Caco-2 (cell line): ENCODE measurements around the gene SLC44A1. TPM values are rescaled to one million over a fixed set of nuclear protein-coding genes. Genes with fewer than 3 reads are reported as not detected.

Experiments
- BruUV-seq: library from RNA; stranded (reverse); fragments of 400-500 nt; replicated peaks from 2 replicates; lab custom pipeline; 2021; lab: Mats Ljungman, UMichigan
- CTCF ChIA-PET: fragments of 300-600 bp; sonication (Branson Sonifier 250); formaldehyde crosslinking; loops from one replicate; lab custom pipeline; 2022; ENCODE audit warnings: antibody characterized with exemption; lab: Charles Lee
- POLR2A ChIA-PET: fragments of 300-600 bp; sonication (Branson Sonifier 250); formaldehyde crosslinking; loops from one replicate; lab custom pipeline; 2022; ENCODE audit warnings: antibody characterized with exemption; lab: Charles Lee
- DNase-seq, 2 experiments: peaks; one replicate each; pipeline versions ENCODE4 v3.0.0 to v3.0.0-alpha.2; 2020 to 2022
- H3K27me3 ChIP-seq: replicated peaks from 2 replicates; pipeline ENCODE4 v1.6.0; 2011; ENCODE audit warnings: low read length; ENCODE audit not compliant: control insufficient read depth, insufficient read depth
- H3K36me3 ChIP-seq: 2 replicates; pipeline ENCODE4 v1.5.1; 2011; ENCODE audit warnings: low read length; ENCODE audit not compliant: control insufficient read depth, insufficient read depth
- H3K4me1 ChIP-seq: fragments of 250-450 bp; sonication (Bioruptor Pico); 2 replicates; pipeline ENCODE4 v1.5.1; 2020; ENCODE audit warnings: mild to moderate bottlenecking
- H3K4me3 ChIP-seq: 2 replicates; pipeline ENCODE4 v1.5.1; 2011; ENCODE audit warnings: low read depth, mild to moderate bottlenecking, control low read depth, low read length
- H3K9me3 ChIP-seq: fragments of 250-450 bp; sonication (Bioruptor Pico); 2 replicates; pipeline ENCODE4 v1.5.1; 2020; ENCODE audit warnings: mild to moderate bottlenecking, moderate library complexity
- H3K27ac Mint-ChIP-seq: one replicate; pipeline ENCODE4 v1.8.0; 2022; ENCODE audit warnings: mixed read lengths; ENCODE audit not compliant: unreplicated experiment
- H3K27me3 Mint-ChIP-seq: one replicate; pipeline ENCODE4 v1.8.0; 2022; ENCODE audit warnings: mixed read lengths; ENCODE audit not compliant: insufficient read depth, unreplicated experiment
- H3K36me3 Mint-ChIP-seq: one replicate; pipeline ENCODE4 v1.8.0; 2022; ENCODE audit warnings: mild to moderate bottlenecking, mixed read lengths; ENCODE audit not compliant: insufficient read depth, unreplicated experiment
- H3K4me1 Mint-ChIP-seq: one replicate; pipeline ENCODE4 v1.8.0; 2022; ENCODE audit warnings: low read depth, mixed read lengths; ENCODE audit not compliant: unreplicated experiment
- H3K4me3 Mint-ChIP-seq: one replicate; pipeline ENCODE4 v1.8.0; 2022; ENCODE audit warnings: mild to moderate bottlenecking, moderate library complexity, mixed read lengths; ENCODE audit not compliant: unreplicated experiment
- H3K9me3 Mint-ChIP-seq: one replicate; pipeline ENCODE4 v1.8.0; 2022; ENCODE audit warnings: mixed read lengths; ENCODE audit not compliant: unreplicated experiment
- CTCF ChIP-seq, 2 experiments: fragments of 200-600 bp in 1 of 2; IDR thresholded peaks; 1 replicate in 1 of 2; 2 replicates in 1 of 2; pipeline versions ENCODE4 v1.5.1 to v1.8.0; 2011 to 2022; ENCODE audit warnings: antibody characterized with exemption in 1 of 2, control low read depth in 1 of 2, inconsistent platforms in 1 of 2, low read depth in 1 of 2, low read length in 1 of 2, mild to moderate bottlenecking in 1 of 2, moderate library complexity in 1 of 2; ENCODE audit not compliant: insufficient read depth in 1 of 2, severe bottlenecking in 1 of 2, unreplicated experiment in 1 of 2
- intact Hi-C: fragments of 100-400 bp; cut with micrococcal nuclease; formaldehyde crosslinking; loops from one replicate; pipeline ENCODE4 v1.10.0; 2022; ENCODE audit not compliant: unreplicated experiment
- total RNA-seq: library from RNA; stranded (reverse); gene quantifications from 2 replicates; pipeline ENCODE4 v1.2.3, GENCODE V29; 2022

SLC44A1 gene
- total RNA-seq, 1 experiment from 2014 or later: 45.8 TPM

GRCh38 chr9:105396441-105396840 is 152.0 kb downstream of the SLC44A1 start:
- CTCF ChIA-PET: no interaction called here

GRCh38 chr9:105396901-105397300 is 152.4 kb downstream of the SLC44A1 start:
- intact Hi-C loops: no loop called here

More at GRCh38 chr9:105396441-105396840, 152.0 kb downstream of the SLC44A1 start:
- no peaks in the 10 kb centered on the region for H3K4me1 Mint-ChIP-seq
- no peak for DNase-seq
- H3K9me3 Mint-ChIP-seq: no peaks in the 10 kb centered on the region
- intact Hi-C loops: no loop called here
- no peak for TF ChIP-seq CTCF (IDR thresholded peaks at IDR 0.05; ENCODE audit: insufficient read depth in 1 of 2, low read depth in 1 of 2, low read length in 1 of 2, severe bottlenecking in 1 of 2, unreplicated experiment in 1 of 2)
- H3K36me3 Mint-ChIP-seq: no peaks in the 10 kb centered on the region
- no TSS peak for BruUV-seq
- no peak overlapping the region for H3K4me3 ChIP-seq
- H3K36me3 ChIP-seq: no peaks in the 10 kb centered on the region; the same call in 1 of the 2 replicates
- no peak overlapping the region for H3K27ac Mint-ChIP-seq
- no peaks in the 10 kb centered on the region for H3K27me3 Mint-ChIP-seq
- no peaks in the 10 kb centered on the region for H3K27me3 ChIP-seq
- no peaks in the 10 kb centered on the region for H3K4me1 ChIP-seq
- no peaks in the 10 kb centered on the region for H3K9me3 ChIP-seq
- H3K4me3 Mint-ChIP-seq: no peak overlapping the region
- POLR2A ChIA-PET: no interaction called here

GRCh38 chr9:105399117-105399516 is 154.7 kb downstream of the SLC44A1 start:
- Mint-ChIP-seq H3K9me3 (no peaks in the 10 kb centered on the region), H3K27me3 (no peaks in the 10 kb centered on the region), H3K4me3 (no peak overlapping the region), H3K27ac (no peak overlapping the region), H3K36me3 (no peaks in the 10 kb centered on the region), H3K4me1 (peaks cover 9% of the 10 kb centered on the region)
- intact Hi-C loops: no loop called here
- no peaks in the 10 kb centered on the region for H3K9me3 ChIP-seq
- no peaks in the 10 kb centered on the region for H3K4me1 ChIP-seq
- DNase-seq: no peak
- CTCF ChIA-PET: no interaction called here
- no peaks in the 10 kb centered on the region for H3K27me3 ChIP-seq
- POLR2A ChIA-PET: interaction anchor here (0.6 kb wide), 1 partner anchor 1334 kb away, joined by 3 read pairs; no protein-coding TSS in a partner anchor
- TF ChIP-seq CTCF (IDR thresholded peaks at IDR 0.05; ENCODE audit: insufficient read depth in 1 of 2, low read depth in 1 of 2, low read length in 1 of 2, severe bottlenecking in 1 of 2, unreplicated experiment in 1 of 2): no peak
- no TSS peak for BruUV-seq
- H3K4me3 ChIP-seq: no peak overlapping the region
- no peaks in the 10 kb centered on the region for H3K36me3 ChIP-seq

More at GRCh38 chr9:105396901-105397300, 152.4 kb downstream of the SLC44A1 start:
- H3K27ac Mint-ChIP-seq: no peak overlapping the region
- no TSS peak for BruUV-seq
- Histone ChIP-seq H3K4me3 (no peak overlapping the region), H3K9me3 (no peaks in the 10 kb centered on the region), H3K4me1 (no peaks in the 10 kb centered on the region), H3K36me3 (no peaks in the 10 kb centered on the region; the same call in 1 of the 2 replicates), H3K27me3 (no peaks in the 10 kb centered on the region)
- H3K36me3 Mint-ChIP-seq: no peaks in the 10 kb centered on the region
- H3K4me1 Mint-ChIP-seq: no peaks in the 10 kb centered on the region
- CTCF ChIA-PET: no interaction called here
- POLR2A ChIA-PET: no interaction called here
- H3K27me3 Mint-ChIP-seq: no peaks in the 10 kb centered on the region
- no peaks in the 10 kb centered on the region for H3K9me3 Mint-ChIP-seq
- no peak for DNase-seq
- no peak overlapping the region for H3K4me3 Mint-ChIP-seq
- no peak for TF ChIP-seq CTCF (IDR thresholded peaks at IDR 0.05; ENCODE audit: insufficient read depth in 1 of 2, low read depth in 1 of 2, low read length in 1 of 2, severe bottlenecking in 1 of 2, unreplicated experiment in 1 of 2)
